Pancreas (tissue), 10 donors: ENCODE measurements around the gene OGFR. TPM values are rescaled to one million over a fixed set of nuclear protein-coding genes. Genes with fewer than 3 reads are reported as not detected.

Experiments
- ATAC-seq, 4 donors: fragments of 200-7000 bp; cut with Tn5 transposase; one replicate each; pipeline versions ENCODE4 v1.8.0 to v1.9.1; 2020; ENCODE audit warnings: mild to moderate bottlenecking in 4 of 4, moderate library complexity in 4 of 4
- DNase-seq, 6 donors: peaks; one replicate each; pipeline ENCODE4 v3.0.0-alpha.2; 2020
- FAIRE-seq: peaks from 2 replicates; lab custom pipeline; 2012; peaks lifted over from hg19 to GRCh38; lab: Jason Lieb, UNC
- H3K27ac ChIP-seq, 4 donors: fragments of 200-600 bp; sonication (generic); 1 replicate in 3 of 4; 2 replicates in 1 of 4; pipeline versions ENCODE4 v1.5.0 to v1.8.0; 2020
- H3K27me3 ChIP-seq, 4 donors: fragments of 200-600 bp; one replicate each; pipeline ENCODE4 v1.8.0; 2021
- H3K36me3 ChIP-seq, 3 donors: fragments of 200-600 bp; sonication (generic) in 1 of 3; one replicate each; pipeline versions ENCODE4 v1.5.0 to v1.8.0; 2020 to 2021
- H3K4me1 ChIP-seq, 3 donors: fragments of 200-600 bp; one replicate each; pipeline ENCODE4 v1.8.0; 2021
- H3K4me3 ChIP-seq, 4 donors: fragments of 200-600 bp; sonication (generic) in 2 of 4; one replicate each; pipeline versions ENCODE4 v1.5.0 to v1.8.0; 2020 to 2021
- H3K9me3 ChIP-seq, 4 donors: fragments of 200-600 bp; one replicate each; pipeline ENCODE4 v1.8.0; 2021
- CTCF ChIP-seq, 4 donors: fragments of 200-600 bp; sonication (generic) in 3 of 4; IDR thresholded peaks; one replicate each; pipeline versions ENCODE4 v1.5.0 to v1.8.0; 2021; ENCODE audit warnings: antibody characterized with exemption in 4 of 4
- WGBS, 2 donors: extraction: QIAGEN DNeasy Blood & Tissue Kit; methylation state at CpG; one replicate each; pipeline ENCODE4 v1.1.7; 2013; 5-methylcytosine and 5-hydroxymethylcytosine counted together
- intact Hi-C, 3 donors: fragments of 100-400 bp; cut with DNase I; formaldehyde crosslinking; loops; one replicate each; pipeline versions ENCODE4 v1.11.1 to v1.14.2; 2022
- polyA plus RNA-seq, 2 donors: library from polyadenylated mRNA; stranded (reverse); fragments of 200-250 nt; gene quantifications; one replicate each; pipeline ENCODE4 v1.2.3, GENCODE V29; 2013
- total RNA-seq, 6 donors: library from RNA; stranded (reverse); fragmentation: NEBNext Ultra II Directional in 4 of 6; extraction: Animal tissue kit (Norgen Biotek cat#: 25700) in 4 of 6; gene quantifications; one replicate each; pipeline versions ENCODE4 v1.2.1 to v1.2.4, GENCODE V29; 2021 to 2023
- donor health status: healthy with polysubstance abuse.
- donor health status: DM: no; HTN: no; CAD: no; lungs with moderate emphysema.
- donor health status: DM: no; HTN: no; CAD: no.
- donor health status: control.
- donor health status: control.
- donor health status: Bipolar disorder and iron deficiency.
- donor health status: DM: yes; HTN: yes; CAD: no.
- donor health status: DM: no; HTN: no; CAD: no.
- donor health status: DM: no; HTN: no; CAD: no.
- donor health status: DM: yes; HTN: yes; CAD: no.

Gene OGFR
- total and polyA plus RNA-seq, 8 donors: 18.1 to 79.5 (median 23.0) TPM

- H3K27ac ChIP-seq: no peak overlapping the region
- 82% methylated on average over 14 of the region's 14 CpGs for WGBS, 2 donors
- no peak for TF ChIP-seq CTCF (IDR thresholded peaks at IDR 0.05)
- DNase-seq (peak in 2 of 6 donors; percentile 29 to 67), ATAC-seq (no peak), FAIRE-seq (no peak)
- H3K27me3 ChIP-seq: no peaks in the 10 kb centered on the region
- H3K36me3 ChIP-seq: no peaks in the 10 kb centered on the region
- intact Hi-C loops: no loop called here
- H3K4me3 ChIP-seq: no peak overlapping the region
- no peaks in the 10 kb centered on the region for H3K9me3 ChIP-seq
- no peaks in the 10 kb centered on the region for H3K4me1 ChIP-seq
Measured at GRCh38 chr20:62830251-62830650, 25.6 kb downstream of the OGFR start.

- Histone ChIP-seq H3K27me3 (no peaks in the 10 kb centered on the region), H3K36me3 (no peaks in the 10 kb centered on the region), H3K4me1 (no peaks in the 10 kb centered on the region), H3K9me3 (no peaks in the 10 kb centered on the region), H3K27ac (peak overlapping the region; percentile 57 to 80 (median 66)), H3K4me3 (no peak overlapping the region)
- no peak for TF ChIP-seq CTCF (IDR thresholded peaks at IDR 0.05)
- DNase-seq: peak in 3 of 6 donors; percentile 15 to 55 (median 20)
- ATAC-seq: no peak
- intact Hi-C loops: no loop called here
- 90 to 91% methylated on average over 21 to 22 of the region's 22 CpGs for WGBS, 2 donors
- no peak for FAIRE-seq
Measured at GRCh38 chr20:62830821-62831220, 26.2 kb downstream of the OGFR start.

- Histone ChIP-seq H3K27ac (peak overlapping the region; percentile 57 to 80 (median 66)), H3K4me1 (no peaks in the 10 kb centered on the region), H3K36me3 (no peaks in the 10 kb centered on the region), H3K9me3 (no peaks in the 10 kb centered on the region), H3K4me3 (no peak overlapping the region), H3K27me3 (no peaks in the 10 kb centered on the region)
- peak; percentile 36 to 90 (median 74) for DNase-seq
- TF ChIP-seq CTCF (IDR thresholded peaks at IDR 0.05): no peak
- no peak for FAIRE-seq
- peak; percentile 64 to 87 (median 80) for ATAC-seq
- WGBS, 2 donors: 60 to 66% methylated on average over 10 of the region's 10 CpGs
- intact Hi-C loops: no loop called here
Measured at GRCh38 chr20:62831361-62831788, 26.7 kb downstream of the OGFR start.

GRCh38 chr20:62831854-62832211 is 27.2 kb downstream of the OGFR start:
- Histone ChIP-seq H3K9me3 (no peaks in the 10 kb centered on the region), H3K4me3 (no peak overlapping the region), H3K36me3 (no peaks in the 10 kb centered on the region), H3K4me1 (no peaks in the 10 kb centered on the region), H3K27me3 (no peaks in the 10 kb centered on the region), H3K27ac (peak overlapping the region in 3 of 4 donors; percentile 28 to 63 (median 57))
- intact Hi-C loops: no loop called here
- 66 to 71% methylated on average over 10 of the region's 10 CpGs for WGBS, 2 donors
- peak in 2 of 4 donors; percentile 6 to 8 for ATAC-seq
- DNase-seq: no peak
- no peak for FAIRE-seq
- TF ChIP-seq CTCF (IDR thresholded peaks at IDR 0.05): no peak

- 38 to 40% methylated on average over 22 of the region's 22 CpGs for WGBS, 2 donors
- Histone ChIP-seq H3K27ac (peak overlapping the region in 3 of 4 donors; percentile 28 to 63 (median 57)), H3K9me3 (no peaks in the 10 kb centered on the region), H3K4me1 (no peaks in the 10 kb centered on the region), H3K27me3 (no peaks in the 10 kb centered on the region), H3K36me3 (no peaks in the 10 kb centered on the region), H3K4me3 (no peak overlapping the region)
- no peak for TF ChIP-seq CTCF (IDR thresholded peaks at IDR 0.05)
- DNase-seq: peak in 3 of 6 donors; percentile 42 to 58 (median 53)
- peak; percentile 23 to 71 (median 46) for ATAC-seq
- no peak for FAIRE-seq
- intact Hi-C loops: no loop called here
Measured at GRCh38 chr20:62832212-62832922, 27.7 kb downstream of the OGFR start.
